K562 (cell line): ENCODE data around the gene ACTN1. TPM values are rescaled to one million over a fixed set of nuclear protein-coding genes. Genes with fewer than 3 reads are reported as not detected.
A peak's percentile ranks its signal among the peaks of the same experiment; 100 is the strongest.

ENCODE experiments used
- ATAC-seq: fragments of 200-7000 bp; cut with Tn5 transposase; 3 replicates; pipeline ENCODE4 v1.9.1; 2020; ENCODE audit warnings: moderate library complexity
- BruUV-seq: library from RNA; stranded (reverse); fragments of 400-500 nt; replicated peaks from 2 replicates; lab custom pipeline; 2021; lab: Mats Ljungman, UMichigan
- CTCF ChIA-PET: fragments of 300-600 bp; formaldehyde crosslinking; extraction: SDS; loops from one replicate; lab custom pipeline; 2021; ENCODE audit warnings: low intra/inter-chr PET ratio; lab: Yijun Ruan, JAX
- POLR2A ChIA-PET: fragments of 300-600, 350-650 bp; sonication (Branson Sonifier 250); formaldehyde crosslinking; extraction: SDS; loops from one replicate; lab custom pipeline; 2021; ENCODE audit warnings: antibody characterized with exemption, inconsistent platforms; lab: Yijun Ruan, JAX
- DNase-seq, 4 experiments: peaks; one replicate each; pipeline versions ENCODE4 v3.0.0 to v3.0.0-alpha.2; 2011 to 2018; ENCODE audit warnings: low spot score in 3 of 4, mixed read lengths in 3 of 4; ENCODE audit errors: extremely low read depth in 1 of 4
- FAIRE-seq: peaks from 2 replicates; lab custom pipeline; 2011; peaks lifted over from hg19 to GRCh38; lab: Jason Lieb, UNC
- H2AFZ ChIP-seq: 2 replicates; pipeline ENCODE4 v1.6.0; 2011; ENCODE audit warnings: low read depth, low read length, control low read depth, inconsistent platforms
- H3K27ac ChIP-seq: fragments of 200-600 bp; 3 replicates; pipeline ENCODE4 v1.8.0; 2011; ENCODE audit warnings: low read depth, mild to moderate bottlenecking, control low read depth, inconsistent platforms, low read length, moderate library complexity, mixed read lengths; ENCODE audit errors: extremely low read depth
- H3K27me3 ChIP-seq, 2 experiments: fragments of 300-600 bp in 1 of 2; 2 replicates in 1 of 2; 3 replicates in 1 of 2; pipeline versions ENCODE4 v1.6.0 to v1.8.0; 2011; ENCODE audit warnings: inconsistent platforms in 2 of 2, low read length in 2 of 2, mild to moderate bottlenecking in 1 of 2, mixed read lengths in 1 of 2, moderate library complexity in 1 of 2; ENCODE audit not compliant: control insufficient read depth in 2 of 2, insufficient read depth in 2 of 2
- H3K36me3 ChIP-seq: fragments of 300-600 bp; 3 replicates; pipeline ENCODE4 v1.8.0; 2011; ENCODE audit warnings: mild to moderate bottlenecking, low read length, inconsistent platforms; ENCODE audit not compliant: control insufficient read depth, insufficient read depth
- H3K4me1 ChIP-seq, 2 experiments: fragments of 200-600 bp in 1 of 2; replicated peaks in 1 of 2; 2 replicates in 1 of 2; 3 replicates in 1 of 2; pipeline versions ENCODE4 v1.5.1 to v1.8.0; 2011; ENCODE audit warnings: inconsistent platforms in 2 of 2, low read length in 2 of 2, mild to moderate bottlenecking in 1 of 2, mixed read lengths in 1 of 2, moderate library complexity in 1 of 2; ENCODE audit not compliant: control insufficient read depth in 2 of 2, insufficient read depth in 2 of 2
- H3K4me2 ChIP-seq: 2 replicates; pipeline ENCODE4 v1.6.1; 2011; ENCODE audit warnings: low read length, control low read depth, inconsistent platforms, mixed read lengths; ENCODE audit not compliant: insufficient read depth
- H3K4me3 ChIP-seq: fragments of 200-600 bp; sonication (generic), shearing (Covaris generic); 2 replicates; pipeline ENCODE4 v1.5.1; 2016; ENCODE audit warnings: control low read depth, inconsistent platforms
- H3K79me2 ChIP-seq: fragments of 200-600 bp; 3 replicates; pipeline ENCODE4 v1.8.0; 2011; ENCODE audit warnings: low read length, inconsistent platforms; ENCODE audit not compliant: control insufficient read depth, insufficient read depth
- H3K9ac ChIP-seq, 2 experiments: 2 replicates each; pipeline versions ENCODE4 v1.6.0 to v1.6.1; 2011; ENCODE audit warnings: low read depth in 2 of 2, low read length in 2 of 2, control low read depth in 1 of 2, inconsistent platforms in 1 of 2, mild to moderate bottlenecking in 1 of 2, mixed read lengths in 1 of 2; ENCODE audit not compliant: insufficient read depth in 1 of 2
- H3K9me1 ChIP-seq: one replicate; pipeline ENCODE4 v1.6.0; 2011; ENCODE audit warnings: inconsistent platforms, mild to moderate bottlenecking, low read length, moderate library complexity; ENCODE audit not compliant: control insufficient read depth, insufficient read depth
- H3K9me3 ChIP-seq: replicated peaks from 2 replicates; pipeline ENCODE4 v1.5.1; 2011; ENCODE audit warnings: low read depth, low read length, inconsistent platforms; ENCODE audit not compliant: control insufficient read depth, insufficient read depth
- H4K20me1 ChIP-seq: replicated peaks from 2 replicates; pipeline ENCODE4 v1.6.1; 2011; ENCODE audit warnings: low read length, inconsistent platforms, mixed read lengths; ENCODE audit not compliant: control insufficient read depth, insufficient read depth
- ARID2 ChIP-seq: fragments of 450-650 bp; IDR thresholded peaks from 2 replicates; pipeline ENCODE4 v1.6.1; 2017; ENCODE audit warnings: antibody characterized with exemption, mild to moderate bottlenecking
- ASH1L ChIP-seq: fragments of 450-650 bp; IDR thresholded peaks from 2 replicates; pipeline ENCODE4 v1.6.1; 2018; ENCODE audit warnings: borderline replicate concordance, mild to moderate bottlenecking, low read depth; ENCODE audit not compliant: partially characterized antibody
- GABPB1 ChIP-seq: sonication (generic); formaldehyde crosslinking; IDR thresholded peaks from 2 replicates; pipeline ENCODE4 v1.8.0; 2022; ENCODE audit warnings: mild to moderate bottlenecking, missing genetic modification reagents
- HCFC1 ChIP-seq: IDR thresholded peaks from 2 replicates; pipeline ENCODE4 v1.6.1; 2012; ENCODE audit warnings: low read depth, low read length, improper control_type of control experiment
- NFIC ChIP-seq: fragments of 450-650 bp; IDR thresholded peaks from 2 replicates; pipeline ENCODE4 v1.6.1; 2017; ENCODE audit warnings: mild to moderate bottlenecking, inconsistent platforms
- NONO ChIP-seq, 2 experiments: fragments of 200-400 bp in 1 of 2; fragments of 450-650 bp in 1 of 2; formaldehyde crosslinking in 1 of 2; IDR thresholded peaks; 2 replicates each; pipeline ENCODE4 v1.6.1; 2017; ENCODE audit warnings: low read depth in 2 of 2, mild to moderate bottlenecking in 2 of 2, moderate library complexity in 2 of 2, low read length in 1 of 2
- PRMT5 ChIP-seq: sonication (generic); formaldehyde crosslinking; IDR thresholded peaks from 2 replicates; pipeline ENCODE4 v1.5.0; 2020; ENCODE audit warnings: missing genetic modification reagents
- ZNF431 ChIP-seq: sonication (generic); formaldehyde crosslinking; IDR thresholded peaks from 2 replicates; pipeline ENCODE4 v1.8.0; 2022; ENCODE audit warnings: mild to moderate bottlenecking, missing genetic modification reagents
- WGBS: fragments of 100-300 bp; shearing (Covaris generic); methylation state at CpG from one replicate; pipeline ENCODE4 v1.1.6; 2016; ENCODE audit warnings: low coverage, mixed read lengths; ENCODE audit not compliant: insufficient coverage; ENCODE audit errors: missing lambda C conversion rate; 5-methylcytosine and 5-hydroxymethylcytosine counted together
- in situ Hi-C: fragments of 300-500 bp; cut with MboI; formaldehyde crosslinking; loops from 4 replicates; pipeline ENCODE4 v1.15.0; 2018; ENCODE audit warnings: inconsistent platforms, mixed read lengths
- intact Hi-C: fragments of 100-400 bp; cut with micrococcal nuclease; formaldehyde crosslinking; loops from 2 replicates; pipeline ENCODE4 v1.14.2; 2022
- polyA plus RNA-seq, 8 experiments: library from polyadenylated mRNA; depleted of rRNA in 4 of 8; stranded (reverse) in 5 of 8; unstranded in 3 of 8; fragments of >200 nt; fragmentation: Nextera tagmentation in 2 of 8; fragmentation: Illumina TruSeq in 1 of 8; extraction: Ambion mirVana in 2 of 8; extraction: Trizol in 1 of 8; gene quantifications; 2 replicates each; pipeline versions ENCODE4 v1.2.1 to v1.2.3, GENCODE V29; 2011 to 2014; ENCODE audit warnings: inconsistent platforms in 1 of 8, missing spikeins in 1 of 8
- total RNA-seq, 7 experiments: library from RNA; depleted of rRNA in 6 of 7; stranded (reverse); fragments of >200 nt in 6 of 7; fragmentation: Illumina TruSeq in 2 of 7; extraction: Trizol in 2 of 7; gene quantifications; 2 replicates each; pipeline versions ENCODE4 v1.2.1 to v1.2.3, GENCODE V29; 2011 to 2021; ENCODE audit warnings: low replicate concordance in 1 of 7
- TF ChIP-seq, protein P1 (sequence below), 3 experiments: fragments of 200-800 bp in 1 of 3; sonication (Bioruptor generic) in 1 of 3; sonication (generic) in 1 of 3; formaldehyde crosslinking in 1 of 3; IDR thresholded peaks; 2 replicates each; pipeline versions ENCODE4 v1.6.1 to v1.8.0; 2016 to 2022; ENCODE audit warnings: mild to moderate bottlenecking in 2 of 3, missing compliant biosample characterization in 2 of 3, missing genetic modification characterization in 2 of 3, missing genetic modification reagents in 1 of 3
- TF ChIP-seq, protein P2 (sequence below): IDR thresholded peaks from 2 replicates; pipeline ENCODE4 v1.6.1; 2014; ENCODE audit warnings: antibody characterized with exemption
- TF ChIP-seq, protein P3 (sequence below): fragments of 250-450 bp; sonication (Bioruptor Pico); IDR thresholded peaks from 2 replicates; pipeline ENCODE4 v1.4.0; 2020

Gene ACTN1
- total and polyA plus RNA-seq, 9 of the 15 experiments (the other 6 are each of a cell fraction or from before 2014, with no cell fraction given): 2.2 to 67.7 (median 34.5) TPM

DNA sequence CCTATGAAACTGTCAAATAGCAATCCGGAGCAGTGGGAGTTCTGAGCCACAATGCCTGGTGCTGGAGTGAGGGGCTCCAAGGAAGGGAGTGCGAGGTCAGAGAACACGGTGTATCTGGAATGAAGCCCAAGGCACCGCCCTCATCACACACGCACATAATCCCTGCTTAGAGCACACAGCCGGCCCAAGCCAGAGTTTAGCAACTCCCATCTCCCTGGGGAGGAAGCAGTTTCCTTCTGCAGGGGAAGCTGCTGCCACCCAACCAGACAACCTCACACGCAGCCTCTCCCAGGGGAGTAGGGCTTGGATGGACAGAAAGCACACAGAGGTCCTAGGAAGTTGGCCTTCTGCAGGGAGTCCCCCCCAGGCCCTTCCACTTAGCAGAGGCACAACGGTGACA lies 31.3 kb downstream of the ACTN1 start:
- no TSS peak for BruUV-seq
- WGBS: 35% methylated on average over 5 of the region's 8 CpGs
- in situ Hi-C loops: no loop called here
- H3K79me2 ChIP-seq: peaks cover 16% of the 10 kb centered on the region; the same call in 2 of the 3 replicates
- no peak overlapping the region for H3K4me3 ChIP-seq
- DNase-seq (no peak), FAIRE-seq (no peak), ATAC-seq (peak; percentile 37)
- intact Hi-C loops: no loop called here
- no peak overlapping the region for H3K4me2 ChIP-seq
- ChIA-PET POLR2A (interaction anchor here (0.6 to 2.1 kb wide), 2 partner anchors 8 to 562 kb away, joined by 3 to 5 read pairs; no protein-coding TSS in a partner anchor), CTCF (no interaction called here)
- H3K9ac ChIP-seq: 0 out of 4 replicates have a peak overlapping the region, but pooled peaks of 1 of the 2 experiments have one; percentile 36
- H2AFZ ChIP-seq: no peak overlapping the region
- H3K4me1 ChIP-seq: peaks cover 15 to 32% of the 10 kb centered on the region in 2 experiments; a peak in 4 of 5 replicates
- peaks cover 2% of the 10 kb centered on the region; the same call in 1 of the 3 replicates for H3K36me3 ChIP-seq
- H3K27ac ChIP-seq: no peak overlapping the region
- H4K20me1 ChIP-seq: peaks cover 18% of the 10 kb centered on the region
- H3K9me1 ChIP-seq: no peaks in the 10 kb centered on the region
- H3K27me3 ChIP-seq: no peaks in the 10 kb centered on the region
- H3K9me3 ChIP-seq: no peaks in the 10 kb centered on the region
- TF ChIP-seq NONO (IDR thresholded peaks at IDR 0.05; ENCODE audit: low read depth in 2 of 2, low read length in 1 of 2) (no peak), NFIC (0 out of 2 replicates have a peak, but pooled peaks have one; percentile 11)

DNA sequence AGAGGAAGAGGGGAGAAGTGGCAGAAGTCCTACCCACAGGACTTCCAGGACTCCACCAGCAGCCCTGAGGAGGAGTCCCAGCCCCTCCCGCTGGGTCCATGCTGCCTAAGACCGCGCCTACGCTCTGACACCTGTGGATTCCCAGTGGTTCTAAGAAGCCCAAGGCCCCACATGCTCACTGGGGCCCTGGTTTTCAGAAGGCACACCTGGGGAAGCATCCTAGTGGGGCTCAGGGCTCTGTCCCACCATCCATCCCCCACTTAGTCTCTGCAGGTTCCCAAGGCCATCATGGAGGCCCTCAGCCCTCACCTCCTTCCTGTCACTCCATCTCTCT lies 32.6 kb downstream of the ACTN1 start:
- DNase-seq (no peak), ATAC-seq (no peak), FAIRE-seq (no peak)
- Histone ChIP-seq H3K4me1 (peaks cover 9 to 24% of the 10 kb centered on the region in 2 experiments; a peak in 4 of 5 replicates), H3K79me2 (peaks cover 9% of the 10 kb centered on the region; the same call in 2 of the 3 replicates), H3K27me3 (no peaks in the 10 kb centered on the region), H3K9me1 (no peaks in the 10 kb centered on the region), H3K4me3 (no peak overlapping the region), H3K9me3 (no peaks in the 10 kb centered on the region), H3K9ac (peak overlapping the region in 1 of 2 experiments; percentile 26; a peak in 1 of 4 replicates), H3K36me3 (no peaks in the 10 kb centered on the region), H2AFZ (no peak overlapping the region), H3K27ac (no peak overlapping the region), H4K20me1 (peaks cover 24% of the 10 kb centered on the region), H3K4me2 (no peak overlapping the region)
- TF ChIP-seq HCFC1 (no peak), GABPB1 (CRISPR knock-in tag) (no peak), ARID2 (no peak), PRMT5 (CRISPR knock-in tag) (no peak), ZNF431 (CRISPR knock-in tag) (no peak), ASH1L (no peak)
- TF ChIP-seq, protein P1, sequence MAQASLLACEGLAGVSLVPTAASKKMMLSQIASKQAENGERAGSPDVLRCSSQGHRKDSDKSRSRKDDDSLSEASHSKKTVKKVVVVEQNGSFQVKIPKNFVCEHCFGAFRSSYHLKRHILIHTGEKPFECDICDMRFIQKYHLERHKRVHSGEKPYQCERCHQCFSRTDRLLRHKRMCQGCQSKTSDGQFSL (CRISPR knock-in tag; IDR thresholded peaks at IDR 0.05): no peak
- TF ChIP-seq, protein P1 (tag; IDR thresholded peaks at IDR 0.05): no peak
- TF ChIP-seq, protein P2, sequence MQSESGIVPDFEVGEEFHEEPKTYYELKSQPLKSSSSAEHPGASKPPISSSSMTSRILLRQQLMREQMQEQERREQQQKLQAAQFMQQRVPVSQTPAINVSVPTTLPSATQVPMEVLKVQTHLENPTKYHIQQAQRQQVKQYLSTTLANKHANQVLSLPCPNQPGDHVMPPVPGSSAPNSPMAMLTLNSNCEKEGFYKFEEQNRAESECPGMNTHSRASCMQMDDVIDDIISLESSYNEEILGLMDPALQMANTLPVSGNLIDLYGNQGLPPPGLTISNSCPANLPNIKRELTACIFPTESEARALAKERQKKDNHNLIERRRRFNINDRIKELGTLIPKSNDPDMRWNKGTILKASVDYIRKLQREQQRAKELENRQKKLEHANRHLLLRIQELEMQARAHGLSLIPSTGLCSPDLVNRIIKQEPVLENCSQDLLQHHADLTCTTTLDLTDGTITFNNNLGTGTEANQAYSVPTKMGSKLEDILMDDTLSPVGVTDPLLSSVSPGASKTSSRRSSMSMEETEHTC: no peak
- TF ChIP-seq, protein P3, sequence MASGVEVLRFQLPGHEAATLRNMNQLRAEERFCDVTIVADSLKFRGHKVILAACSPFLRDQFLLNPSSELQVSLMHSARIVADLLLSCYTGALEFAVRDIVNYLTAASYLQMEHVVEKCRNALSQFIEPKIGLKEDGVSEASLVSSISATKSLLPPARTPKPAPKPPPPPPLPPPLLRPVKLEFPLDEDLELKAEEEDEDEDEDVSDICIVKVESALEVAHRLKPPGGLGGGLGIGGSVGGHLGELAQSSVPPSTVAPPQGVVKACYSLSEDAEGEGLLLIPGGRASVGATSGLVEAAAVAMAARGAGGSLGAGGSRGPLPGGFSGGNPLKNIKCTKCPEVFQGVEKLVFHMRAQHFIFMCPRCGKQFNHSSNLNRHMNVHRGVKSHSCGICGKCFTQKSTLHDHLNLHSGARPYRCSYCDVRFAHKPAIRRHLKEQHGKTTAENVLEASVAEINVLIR (CRISPR knock-in tag): no peak
- ChIA-PET CTCF (no interaction called here), POLR2A (interaction anchor here (0.7 kb wide), 1 partner anchor 104 kb away, joined by 4 read pairs; no protein-coding TSS in a partner anchor)
- in situ Hi-C loops: no loop called here
- intact Hi-C loops: no loop called here
- 77% methylated on average over 4 of the region's 4 CpGs for WGBS
- no TSS peak for BruUV-seq
